DND-41 (cell line): Measurements from ENCODE around the gene C14orf180.

ENCODE experiments used
- EZH2 ChIP-seq: IDR thresholded peaks from 3 replicates; pipeline ENCODE4 v1.6.1; 2012; ENCODE audit warnings: borderline replicate concordance, low read depth, mild to moderate bottlenecking, moderate library complexity, low read length, inconsistent platforms; ENCODE audit not compliant: severe bottlenecking
- TF ChIP-seq, protein P1 (sequence below): IDR thresholded peaks from 2 replicates; pipeline ENCODE4 v1.5.1; 2012; ENCODE audit warnings: borderline replicate concordance, low read length, moderate library complexity, mild to moderate bottlenecking; ENCODE audit not compliant: poor library complexity, severe bottlenecking; ENCODE audit errors: extremely low read depth

DNA sequence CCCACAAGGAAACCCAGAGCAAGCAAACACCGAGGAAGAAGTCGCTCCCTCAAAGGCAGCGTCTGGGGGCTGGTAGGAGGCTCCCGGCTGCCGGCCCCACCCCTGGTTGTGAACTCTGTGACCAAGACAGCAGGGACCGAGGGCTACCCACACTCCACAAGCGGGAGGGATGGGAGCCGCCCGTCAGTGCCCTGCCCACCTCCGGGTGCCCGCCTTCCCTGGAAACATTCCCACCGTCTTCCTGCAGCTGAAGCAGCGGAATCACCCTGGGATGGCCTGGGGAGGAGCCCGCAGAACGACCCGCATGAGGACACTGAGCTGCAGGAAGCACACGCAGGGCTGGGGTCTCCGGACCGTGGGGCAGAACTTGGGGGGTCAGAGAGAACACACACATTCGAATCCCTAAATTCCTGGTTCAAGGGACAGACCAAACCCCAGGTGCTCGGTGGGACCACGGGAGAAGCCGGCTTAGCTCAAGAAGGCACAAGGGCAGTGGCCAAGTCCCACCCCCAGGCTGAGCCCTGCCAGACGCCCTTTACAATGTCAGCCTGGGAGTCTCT is 33.5 kb upstream of the C14orf180 start:
- TF ChIP-seq, protein P1, sequence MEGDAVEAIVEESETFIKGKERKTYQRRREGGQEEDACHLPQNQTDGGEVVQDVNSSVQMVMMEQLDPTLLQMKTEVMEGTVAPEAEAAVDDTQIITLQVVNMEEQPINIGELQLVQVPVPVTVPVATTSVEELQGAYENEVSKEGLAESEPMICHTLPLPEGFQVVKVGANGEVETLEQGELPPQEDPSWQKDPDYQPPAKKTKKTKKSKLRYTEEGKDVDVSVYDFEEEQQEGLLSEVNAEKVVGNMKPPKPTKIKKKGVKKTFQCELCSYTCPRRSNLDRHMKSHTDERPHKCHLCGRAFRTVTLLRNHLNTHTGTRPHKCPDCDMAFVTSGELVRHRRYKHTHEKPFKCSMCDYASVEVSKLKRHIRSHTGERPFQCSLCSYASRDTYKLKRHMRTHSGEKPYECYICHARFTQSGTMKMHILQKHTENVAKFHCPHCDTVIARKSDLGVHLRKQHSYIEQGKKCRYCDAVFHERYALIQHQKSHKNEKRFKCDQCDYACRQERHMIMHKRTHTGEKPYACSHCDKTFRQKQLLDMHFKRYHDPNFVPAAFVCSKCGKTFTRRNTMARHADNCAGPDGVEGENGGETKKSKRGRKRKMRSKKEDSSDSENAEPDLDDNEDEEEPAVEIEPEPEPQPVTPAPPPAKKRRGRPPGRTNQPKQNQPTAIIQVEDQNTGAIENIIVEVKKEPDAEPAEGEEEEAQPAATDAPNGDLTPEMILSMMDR, result no peak
- TF ChIP-seq EZH2, result no peak
